MM.1S (cell line): ENCODE measurements around the gene INS.

Experiments used
- DNase-seq: peaks from one replicate; pipeline ENCODE4 v3.0.0-alpha.2; 2015
- H2AFZ ChIP-seq: fragments of 300-600 bp; sonication (generic); 2 replicates; pipeline ENCODE4 v1.6.0; 2016; ENCODE audit warnings: antibody characterized with exemption, low read length
- H3F3A ChIP-seq: fragments of 300-600 bp; sonication (generic); 2 replicates; pipeline ENCODE4 v1.6.1; 2016; ENCODE audit warnings: mild to moderate bottlenecking, antibody characterized with exemption, low read length, moderate library complexity, mixed read lengths; ENCODE audit not compliant: insufficient read depth
- H3K27ac ChIP-seq: fragments of 300-600 bp; sonication (generic); 2 replicates; pipeline ENCODE4 v1.5.1; 2016; ENCODE audit warnings: mild to moderate bottlenecking, low read length
- H3K27me3 ChIP-seq: fragments of 300-600 bp; sonication (generic); replicated peaks from 2 replicates; pipeline ENCODE4 v1.6.0; 2016; ENCODE audit warnings: low read length; ENCODE audit not compliant: insufficient read depth
- H3K36me3 ChIP-seq: fragments of 300-600 bp; sonication (generic); replicated peaks from 2 replicates; pipeline ENCODE4 v1.6.1; 2016; ENCODE audit warnings: mild to moderate bottlenecking, low read length, mixed read lengths; ENCODE audit not compliant: insufficient read depth
- H3K4me1 ChIP-seq: fragments of 300-600 bp; sonication (generic); 2 replicates; pipeline ENCODE4 v1.6.1; 2016; ENCODE audit warnings: low read length, mixed read lengths
- H3K4me2 ChIP-seq: fragments of 300-600 bp; sonication (generic); 2 replicates; pipeline ENCODE4 v1.6.0; 2016; ENCODE audit warnings: low read depth, low read length
- H3K4me3 ChIP-seq: fragments of 300-600 bp; sonication (generic); 2 replicates; pipeline ENCODE4 v1.5.1; 2016; ENCODE audit warnings: low read length, mixed read lengths
- H3K79me2 ChIP-seq: fragments of 300-600 bp; sonication (generic); 2 replicates; pipeline ENCODE4 v1.6.1; 2016; ENCODE audit warnings: mixed run types, low read length, mixed read lengths
- H3K9ac ChIP-seq: fragments of 300-600 bp; sonication (generic); 2 replicates; pipeline ENCODE4 v1.6.1; 2016; ENCODE audit warnings: low read length, mixed read lengths
- H3K9me2 ChIP-seq: fragments of 300-600 bp; sonication (generic); replicated peaks from 2 replicates; pipeline ENCODE4 v1.6.1; 2016; ENCODE audit warnings: mild to moderate bottlenecking, low read length, mixed read lengths; ENCODE audit not compliant: insufficient read depth
- H3K9me3 ChIP-seq: fragments of 300-600 bp; sonication (generic); replicated peaks from 2 replicates; pipeline ENCODE4 v1.6.1; 2016; ENCODE audit warnings: mild to moderate bottlenecking, low read length, mixed read lengths; ENCODE audit not compliant: insufficient read depth
- H4K20me1 ChIP-seq: fragments of 300-600 bp; sonication (generic); 2 replicates; pipeline ENCODE4 v1.6.1; 2016; ENCODE audit warnings: mild to moderate bottlenecking, low read length, moderate library complexity, mixed read lengths; ENCODE audit not compliant: insufficient read depth
- EZH2 ChIP-seq: fragments of 300-600 bp; sonication (generic); optimal IDR thresholded peaks from 2 replicates; pipeline ENCODE3; 2017; ENCODE audit warnings: low read depth, mild to moderate bottlenecking, antibody characterized with exemption, low read length, mixed read lengths
- EZH2phosphoT487 ChIP-seq: fragments of 300-600 bp; sonication (generic); IDR thresholded peaks from 2 replicates; pipeline ENCODE4 v1.6.1; 2018; ENCODE audit warnings: antibody characterized with exemption, low read length
- TF ChIP-seq, protein P1 (sequence below): fragments of 300-600 bp; sonication (generic); IDR thresholded peaks from 2 replicates; pipeline ENCODE4 v1.5.1; 2016; ENCODE audit warnings: antibody characterized with exemption, low read length, mixed read lengths

Gene INS

DNA sequence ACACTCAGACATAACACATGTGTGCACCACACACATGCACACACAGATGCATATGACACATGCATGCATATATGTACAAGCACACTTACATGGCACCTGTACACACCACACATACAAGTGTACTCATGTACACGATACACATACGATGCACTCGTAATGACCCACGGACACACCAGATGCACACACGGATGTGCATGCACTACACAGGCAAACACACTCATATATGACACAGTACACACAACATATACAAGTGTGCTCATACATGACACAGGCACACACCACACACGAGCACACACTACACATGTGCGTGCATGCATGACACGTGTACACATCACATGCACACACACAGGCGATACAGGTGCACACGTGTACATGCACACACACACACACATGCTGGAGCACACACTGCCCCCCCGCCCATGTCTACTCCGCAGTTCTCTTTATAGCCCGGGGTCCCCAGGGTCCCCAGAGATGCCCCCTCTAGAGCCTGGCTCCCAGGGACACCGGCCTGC lies 15.4 kb upstream of the INS start:
- H2AFZ ChIP-seq: no peak overlapping the region

DNA sequence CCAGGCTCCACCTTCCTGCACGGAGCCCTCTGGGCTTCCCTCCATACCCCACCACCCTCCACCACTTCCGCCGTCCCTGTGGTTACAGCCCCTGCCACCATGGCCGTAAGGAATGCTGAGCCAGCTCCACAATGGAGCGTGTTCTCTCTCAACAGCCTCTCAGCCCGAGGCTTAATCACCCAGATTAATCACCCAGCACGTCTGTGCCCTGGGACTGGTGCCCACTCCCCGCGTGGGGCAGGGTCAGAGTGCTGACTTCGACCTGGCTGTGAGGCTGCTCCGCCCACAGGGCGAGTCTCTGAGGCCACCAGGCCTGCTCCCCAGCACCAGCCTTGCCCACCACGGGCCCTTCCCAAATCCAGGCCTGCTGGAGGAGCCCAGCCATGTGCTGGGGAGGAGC lies 14.7 kb upstream of the INS start:
- Histone ChIP-seq H3K27ac (no peak overlapping the region), H3K27me3 (peaks cover 83% of the 10 kb centered on the region), H3K9ac (no peak overlapping the region), H4K20me1 (no peaks in the 10 kb centered on the region), H3K9me3 (no peaks in the 10 kb centered on the region), H3K4me3 (no peak overlapping the region), H3K4me2 (no peak overlapping the region), H3K4me1 (no peaks in the 10 kb centered on the region), H3F3A (no peaks in the 10 kb centered on the region), H3K9me2 (no peaks in the 10 kb centered on the region), H3K36me3 (no peaks in the 10 kb centered on the region), H3K79me2 (no peaks in the 10 kb centered on the region), H2AFZ (no peak overlapping the region)
- no peak for DNase-seq
- TF ChIP-seq EZH2: no peak
- no peak for TF ChIP-seq EZH2phosphoT487
- TF ChIP-seq, protein P1, sequence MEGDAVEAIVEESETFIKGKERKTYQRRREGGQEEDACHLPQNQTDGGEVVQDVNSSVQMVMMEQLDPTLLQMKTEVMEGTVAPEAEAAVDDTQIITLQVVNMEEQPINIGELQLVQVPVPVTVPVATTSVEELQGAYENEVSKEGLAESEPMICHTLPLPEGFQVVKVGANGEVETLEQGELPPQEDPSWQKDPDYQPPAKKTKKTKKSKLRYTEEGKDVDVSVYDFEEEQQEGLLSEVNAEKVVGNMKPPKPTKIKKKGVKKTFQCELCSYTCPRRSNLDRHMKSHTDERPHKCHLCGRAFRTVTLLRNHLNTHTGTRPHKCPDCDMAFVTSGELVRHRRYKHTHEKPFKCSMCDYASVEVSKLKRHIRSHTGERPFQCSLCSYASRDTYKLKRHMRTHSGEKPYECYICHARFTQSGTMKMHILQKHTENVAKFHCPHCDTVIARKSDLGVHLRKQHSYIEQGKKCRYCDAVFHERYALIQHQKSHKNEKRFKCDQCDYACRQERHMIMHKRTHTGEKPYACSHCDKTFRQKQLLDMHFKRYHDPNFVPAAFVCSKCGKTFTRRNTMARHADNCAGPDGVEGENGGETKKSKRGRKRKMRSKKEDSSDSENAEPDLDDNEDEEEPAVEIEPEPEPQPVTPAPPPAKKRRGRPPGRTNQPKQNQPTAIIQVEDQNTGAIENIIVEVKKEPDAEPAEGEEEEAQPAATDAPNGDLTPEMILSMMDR: no peak

More for the DNA sequence above, 15.4 kb upstream of the INS start:
- H4K20me1 ChIP-seq: no peaks in the 10 kb centered on the region
- H3K36me3 ChIP-seq: no peaks in the 10 kb centered on the region
- no peak overlapping the region for H3K27ac ChIP-seq
- TF ChIP-seq EZH2phosphoT487 (no peak), EZH2 (no peak)
- TF ChIP-seq, protein P1: no peak
- no peaks in the 10 kb centered on the region for H3K9me3 ChIP-seq
- no peaks in the 10 kb centered on the region for H3K9me2 ChIP-seq
- DNase-seq: no peak
- no peak overlapping the region for H3K9ac ChIP-seq
- no peak overlapping the region for H3K4me3 ChIP-seq
- no peak overlapping the region for H3K4me2 ChIP-seq
- H3K27me3 ChIP-seq: peaks cover 83% of the 10 kb centered on the region
- no peaks in the 10 kb centered on the region for H3K4me1 ChIP-seq
- no peaks in the 10 kb centered on the region for H3F3A ChIP-seq
- no peaks in the 10 kb centered on the region for H3K79me2 ChIP-seq

DNA sequence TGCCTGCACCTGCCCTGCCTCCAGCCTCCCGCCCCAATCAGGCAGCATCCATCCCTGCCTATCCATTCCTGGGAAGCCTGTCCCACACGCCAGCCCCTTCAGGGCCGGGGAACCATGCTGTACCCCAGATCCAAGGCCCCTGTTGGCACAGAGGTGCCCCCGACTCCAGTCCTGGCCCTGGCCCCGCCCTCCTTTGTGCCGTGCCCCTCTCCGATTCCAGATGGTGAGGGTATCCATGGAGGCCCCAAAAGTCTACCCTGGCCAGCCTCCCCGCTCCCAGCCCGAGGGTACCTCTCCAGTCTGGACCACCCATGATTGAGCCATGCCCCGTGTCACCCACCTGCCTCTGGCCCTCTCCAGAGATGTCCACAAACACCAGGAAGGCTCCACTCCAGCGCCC lies 13.4 kb upstream of the INS start:
- TF ChIP-seq EZH2phosphoT487 (no peak), EZH2 (no peak)
- TF ChIP-seq, protein P1: no peak
- no peak overlapping the region for H2AFZ ChIP-seq

More for the DNA sequence above, 13.4 kb upstream of the INS start:
- Histone ChIP-seq H3K4me1 (no peaks in the 10 kb centered on the region), H3K79me2 (no peaks in the 10 kb centered on the region), H3K27ac (no peak overlapping the region), H3K36me3 (no peaks in the 10 kb centered on the region), H3K4me2 (no peak overlapping the region), H3K9me3 (no peaks in the 10 kb centered on the region), H3F3A (no peaks in the 10 kb centered on the region), H3K27me3 (peaks cover 81% of the 10 kb centered on the region), H3K4me3 (no peak overlapping the region), H3K9me2 (no peaks in the 10 kb centered on the region), H3K9ac (no peak overlapping the region), H4K20me1 (no peaks in the 10 kb centered on the region)
- no peak for DNase-seq
